ENCODE measurements around the gene MARCO. TPM values are rescaled to one million over a fixed set of nuclear protein-coding genes. Genes with fewer than 3 reads are reported as not detected.

Gene MARCO
- total RNA-seq, 1 experiment from 2014 or later, result 0.26 TPM

DNA sequence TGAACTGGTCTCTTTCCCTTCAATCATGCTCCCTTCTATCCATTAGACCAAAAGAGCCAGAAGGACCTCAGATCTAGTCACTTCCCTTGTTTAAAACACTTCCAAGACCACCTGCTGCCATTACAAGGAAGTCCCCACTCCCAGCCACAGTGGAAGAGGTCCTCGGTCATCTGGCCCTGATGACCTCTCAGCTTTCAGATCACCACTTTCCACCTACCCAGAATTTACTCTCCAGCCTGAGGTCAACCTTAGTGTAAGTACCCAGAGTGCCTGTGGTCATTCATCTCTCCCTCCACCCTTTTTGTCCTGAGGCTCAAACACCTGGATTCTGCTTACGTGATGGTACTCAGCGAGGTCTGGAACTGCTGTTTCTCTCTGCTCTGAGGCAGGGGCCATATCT lies 67.1 kb downstream of the MARCO start:
- CTCF ChIA-PET, result no interaction called here

GRCh38 chr2:119010336-119010735 lies 68.3 kb downstream of the MARCO start:
- Histone ChIP-seq H3K9me3 (ENCODE audit: control insufficient read depth, insufficient read depth, low read depth, low read length) (no peaks in the 10 kb centered on the region), H3K27me3 (ENCODE audit: control insufficient read depth, insufficient read depth, low read length) (peaks cover 29% of the 10 kb centered on the region), H3K4me1 (ENCODE audit: control insufficient read depth, insufficient read depth, low read length) (no peaks in the 10 kb centered on the region), H3K4me3 (ENCODE audit: low read depth in 2 of 2, low read length in 2 of 2) (no peak overlapping the region), H3K27ac (ENCODE audit: low read length) (no peak overlapping the region), H3K36me3 (ENCODE audit: control insufficient read depth, insufficient read depth, low read length) (no peaks in the 10 kb centered on the region)
- DNase-seq (ENCODE audit: low read depth, low spot score) (no peak), ATAC-seq (no peak)
- in situ Hi-C loops (cut with HindIII; ENCODE audit: low pct_unique_long_range_greater_than_20kb, low sequenced_read_pairs) (no loop called here), intact Hi-C loops (cut with micrococcal nuclease; ENCODE audit: unreplicated experiment) (loop anchor here (5.0 kb wide), 1 partner anchor 162 kb away; no protein-coding TSS in a partner anchor)
- POLR2A ChIA-PET, result no interaction called here
- no peak for TF ChIP-seq POLR2AphosphoS5 (IDR thresholded peaks at IDR 0.05; ENCODE audit: low read depth, low read length)
- no peak for TF ChIP-seq REST (IDR thresholded peaks at IDR 0.05; ENCODE audit: insufficient read depth in 1 of 2, low read depth in 2 of 2, low read length in 1 of 2)
- no peak for TF ChIP-seq SIN3A (IDR thresholded peaks at IDR 0.05; ENCODE audit: borderline replicate concordance, insufficient read depth, low read depth, low read length)
- no peak for TF ChIP-seq TCF7L2 (IDR thresholded peaks at IDR 0.05; ENCODE audit: low read depth, low read length)
- no peak for TF ChIP-seq CTCF (IDR thresholded peaks at IDR 0.05)
- BruUV-seq (replicated peaks), result no TSS peak
- CTCF ChIA-PET, result interaction anchor here (0.5 kb wide), 1 partner anchor 1140 kb away, joined by 3 read pairs; no protein-coding TSS in a partner anchor

More for the DNA sequence above, 67.1 kb downstream of the MARCO start:
- POLR2A ChIA-PET, result no interaction called here
- Histone ChIP-seq H3K4me3 (ENCODE audit: low read depth in 2 of 2, low read length in 2 of 2) (no peak overlapping the region), H3K27ac (ENCODE audit: low read length) (no peak overlapping the region), H3K27me3 (ENCODE audit: control insufficient read depth, insufficient read depth, low read length) (peaks cover 29% of the 10 kb centered on the region), H3K36me3 (ENCODE audit: control insufficient read depth, insufficient read depth, low read length) (no peaks in the 10 kb centered on the region), H3K4me1 (ENCODE audit: control insufficient read depth, insufficient read depth, low read length) (no peaks in the 10 kb centered on the region), H3K9me3 (ENCODE audit: control insufficient read depth, insufficient read depth, low read depth, low read length) (no peaks in the 10 kb centered on the region)
- in situ Hi-C loops (cut with HindIII; ENCODE audit: low pct_unique_long_range_greater_than_20kb, low sequenced_read_pairs) (no loop called here), intact Hi-C loops (cut with micrococcal nuclease; ENCODE audit: unreplicated experiment) (no loop called here)
- ATAC-seq (no peak), DNase-seq (ENCODE audit: low read depth, low spot score) (no peak)
- TF ChIP-seq TCF7L2 (IDR thresholded peaks at IDR 0.05; ENCODE audit: low read depth, low read length) (no peak), CTCF (IDR thresholded peaks at IDR 0.05) (no peak), POLR2AphosphoS5 (IDR thresholded peaks at IDR 0.05; ENCODE audit: low read depth, low read length) (no peak), REST (IDR thresholded peaks at IDR 0.05; ENCODE audit: insufficient read depth in 1 of 2, low read depth in 2 of 2, low read length in 1 of 2) (no peak), SIN3A (IDR thresholded peaks at IDR 0.05; ENCODE audit: borderline replicate concordance, insufficient read depth, low read depth, low read length) (no peak)
- BruUV-seq (replicated peaks), result no TSS peak
